Measurements from ENCODE around the gene GPANK1. TPM values are rescaled to one million over a fixed set of nuclear protein-coding genes. Genes with fewer than 3 reads are reported as not detected.

Gene GPANK1
- total and polyA plus RNA-seq, 2 of the 13 experiments (the other 11 are each of a cell fraction or from before 2014, with no cell fraction given), result 15.4 to 22.8 TPM

- H3K9me3 ChIP-seq (ENCODE audit: low read length), result no peaks in the 10 kb centered on the region
- H3K4me1 ChIP-seq (ENCODE audit: insufficient read depth, low read length), result peaks cover 12% of the 10 kb centered on the region; the same call in 1 of the 2 replicates
- no peak overlapping the region for H2AFZ ChIP-seq (ENCODE audit: low read length)
- no peak overlapping the region for H3K4me2 ChIP-seq (ENCODE audit: low read depth, low read length)
- ChIA-PET POLR2A (interaction anchor here (4.9 kb wide), 1 partner anchor 9 kb away, joined by 22 read pairs; the partner anchor contains the start of gene ABHD16A), CTCF (ENCODE audit: low intra/inter-chr PET ratio, low total read pairs) (no interaction called here)
- H3K27me3 ChIP-seq (ENCODE audit: control insufficient read depth in 1 of 2, insufficient read depth in 2 of 2, low read length in 2 of 2), result no peaks in the 10 kb centered on the region
- WGBS (ENCODE audit: low lambda C conversion rate), result 95% methylated on average over 6 of the region's 6 CpGs
- no peak overlapping the region for H3K27ac ChIP-seq (ENCODE audit: extremely low read length, insufficient read depth, low read length)
- no peak overlapping the region for H3K4me3 ChIP-seq (replicated peaks in 1 of 3; ENCODE audit: insufficient read depth in 1 of 3, low read depth in 2 of 3, low read length in 3 of 3)
- in situ Hi-C loops (cut with HindIII; ENCODE audit: extremely low pct_ligation_motif_present, low pct_unique_long_range_greater_than_20kb), result no loop called here
- no peaks in the 10 kb centered on the region for H3K79me2 ChIP-seq (ENCODE audit: insufficient read depth, low read length)
- H3K36me3 ChIP-seq (replicated peaks in 1 of 2; ENCODE audit: control insufficient read depth in 1 of 2, insufficient read depth in 2 of 2, low read length in 2 of 2), result peaks cover 48 to 80% of the 10 kb centered on the region in 2 experiments
- intact Hi-C loops (cut with micrococcal nuclease; ENCODE audit: unreplicated experiment), result no loop called here
- BruUV-seq (replicated peaks), result no TSS peak
- no peaks in the 10 kb centered on the region for H4K20me1 ChIP-seq (ENCODE audit: insufficient read depth, low read length)
- H3K9ac ChIP-seq (ENCODE audit: insufficient read depth, low read depth, low read length), result no peak overlapping the region
- TF ChIP-seq HOXA3 (CRISPR knock-in tag; IDR thresholded peaks at IDR 0.05) (no peak), GPBP1L1 (CRISPR knock-in tag; IDR thresholded peaks at IDR 0.05) (no peak), SIX4 (CRISPR knock-in tag; IDR thresholded peaks at IDR 0.05) (no peak), RXRA (CRISPR knock-in tag; IDR thresholded peaks at IDR 0.05) (no peak), TEAD3 (CRISPR knock-in tag; optimal IDR thresholded peaks at IDR 0.05; ENCODE audit: borderline replicate concordance) (no peak), ZNF562 (CRISPR knock-in tag; IDR thresholded peaks at IDR 0.05; ENCODE audit: borderline replicate concordance) (no peak), NR0B2 (CRISPR knock-in tag; IDR thresholded peaks at IDR 0.05) (no peak), ERF (CRISPR knock-in tag; IDR thresholded peaks at IDR 0.05) (no peak), ZBTB2 (CRISPR knock-in tag; IDR thresholded peaks at IDR 0.05; ENCODE audit: low read depth) (no peak), MEIS2 (CRISPR knock-in tag; IDR thresholded peaks at IDR 0.05) (no peak), ZNF235 (CRISPR knock-in tag; IDR thresholded peaks at IDR 0.05; ENCODE audit: borderline replicate concordance) (no peak), HIC2 (CRISPR knock-in tag; IDR thresholded peaks at IDR 0.05; ENCODE audit: low read depth) (no peak)
- FAIRE-seq (no peak), DNase-seq (ENCODE audit: low spot score) (no peak), ATAC-seq (no peak)
These were observed 28.7 kb upstream of the GPANK1 start for GRCh38 chr6:31693535-31693934.

Data from HepG2 (cell line).